Stimulated activated CD4-positive, alpha-beta T cell treated with anti-CD3 and anti-CD28 coated beads, Interleukin-4, amount 100 ng/mL, for 48 hours (primary cell): Measurements from ENCODE around the gene CCRL2.
A peak's percentile ranks its signal among the peaks of the same experiment; 100 is the strongest.
"Not testable (repeated sequence)": the region's sequence is repeated elsewhere in the genome, so short reads cannot be mapped to it uniquely, and the experiment has no call there.

Experiments used
- DNase-seq, 2 donors: peaks; one replicate each; pipeline ENCODE4 v3.0.0-alpha.2; 2020; ENCODE audit warnings: low read depth in 2 of 2

The CCRL2 gene

GRCh38 chr3:46429250-46429649 is 22.2 kb downstream of the CCRL2 start:
- no peak for DNase-seq

GRCh38 chr3:46429671-46430070 is 22.6 kb downstream of the CCRL2 start:
- no peak for DNase-seq

GRCh38 chr3:46430879-46431278 is 23.8 kb downstream of the CCRL2 start:
- not testable (repeated sequence) for DNase-seq

GRCh38 chr3:46431905-46432304 is 24.8 kb downstream of the CCRL2 start:
- DNase-seq: not testable (repeated sequence)

- not testable (repeated sequence) for DNase-seq
These were observed 26.1 kb downstream of the CCRL2 start for GRCh38 chr3:46433118-46433517.

- DNase-seq: no peak
These were observed 26.8 kb downstream of the CCRL2 start for GRCh38 chr3:46433841-46434240.

GRCh38 chr3:46435081-46435726 is 28.1 kb downstream of the CCRL2 start:
- no peak for DNase-seq

GRCh38 chr3:46438831-46439230 is 31.8 kb downstream of the CCRL2 start:
- DNase-seq: no peak

GRCh38 chr3:46440531-46441294 is 33.7 kb downstream of the CCRL2 start:
- DNase-seq: peak in 1 of 2 donors; percentile 9

GRCh38 chr3:46442576-46443530 is 35.8 kb downstream of the CCRL2 start:
- peak in 1 of 2 donors; percentile 12 for DNase-seq

- DNase-seq: no peak
These were observed 40.3 kb downstream of the CCRL2 start for GRCh38 chr3:46447228-46447985.

- DNase-seq: no peak
These were observed 41.7 kb downstream of the CCRL2 start for GRCh38 chr3:46448721-46449120.

- no peak for DNase-seq
These were observed 42.9 kb downstream of the CCRL2 start for GRCh38 chr3:46449755-46450552.

- DNase-seq: no peak
These were observed 46.6 kb downstream of the CCRL2 start for GRCh38 chr3:46453526-46454208.

GRCh38 chr3:46454209-46454595 is 47.1 kb downstream of the CCRL2 start:
- no peak for DNase-seq

- DNase-seq: no peak
These were observed 47.5 kb downstream of the CCRL2 start for GRCh38 chr3:46454606-46455005.

- DNase-seq: no peak
These were observed 48.4 kb downstream of the CCRL2 start for GRCh38 chr3:46455231-46456115.

- DNase-seq: no peak
These were observed 49.1 kb downstream of the CCRL2 start for GRCh38 chr3:46456118-46456517.
